Activated T-cell treated with anti-CD3 and anti-CD28 coated beads for 1 hour (primary cell): ENCODE data around the gene TNS3.

Experiments
- DNase-seq: peaks from one replicate; pipeline ENCODE4 v3.0.0-alpha.2; 2020; ENCODE audit warnings: low read depth

Gene TNS3

DNA sequence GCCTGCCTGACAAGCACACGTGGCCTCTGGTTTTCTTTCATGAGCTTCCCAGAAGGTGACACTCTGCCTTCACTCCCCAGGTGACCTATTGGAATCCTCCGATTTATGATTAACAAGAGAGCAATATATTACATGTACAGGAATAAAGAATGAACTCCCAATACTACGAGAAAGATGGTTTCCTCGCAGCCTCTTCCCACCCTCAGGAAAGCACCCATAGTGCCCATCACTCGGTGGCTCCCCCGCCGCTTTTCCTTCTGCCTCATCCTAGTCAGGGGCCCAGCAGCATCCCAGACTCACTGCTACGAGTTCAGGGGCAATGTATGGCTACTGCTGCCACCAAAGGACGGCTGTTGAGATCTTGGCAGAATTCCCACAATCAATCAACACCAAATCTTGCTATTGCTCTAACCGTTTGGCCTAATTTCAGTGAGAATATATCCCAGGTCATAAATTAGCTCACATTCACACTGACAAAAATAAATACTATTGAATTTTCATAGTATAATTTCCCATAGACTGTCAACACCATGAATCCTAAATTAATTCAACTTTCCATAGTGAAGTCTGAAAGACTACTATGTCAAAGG is 196.3 kb downstream of the TNS3 start:
- DNase-seq: no peak

GRCh38 chr7:47384755-47385535 is 197.0 kb downstream of the TNS3 start:
- DNase-seq: no peak

DNA sequence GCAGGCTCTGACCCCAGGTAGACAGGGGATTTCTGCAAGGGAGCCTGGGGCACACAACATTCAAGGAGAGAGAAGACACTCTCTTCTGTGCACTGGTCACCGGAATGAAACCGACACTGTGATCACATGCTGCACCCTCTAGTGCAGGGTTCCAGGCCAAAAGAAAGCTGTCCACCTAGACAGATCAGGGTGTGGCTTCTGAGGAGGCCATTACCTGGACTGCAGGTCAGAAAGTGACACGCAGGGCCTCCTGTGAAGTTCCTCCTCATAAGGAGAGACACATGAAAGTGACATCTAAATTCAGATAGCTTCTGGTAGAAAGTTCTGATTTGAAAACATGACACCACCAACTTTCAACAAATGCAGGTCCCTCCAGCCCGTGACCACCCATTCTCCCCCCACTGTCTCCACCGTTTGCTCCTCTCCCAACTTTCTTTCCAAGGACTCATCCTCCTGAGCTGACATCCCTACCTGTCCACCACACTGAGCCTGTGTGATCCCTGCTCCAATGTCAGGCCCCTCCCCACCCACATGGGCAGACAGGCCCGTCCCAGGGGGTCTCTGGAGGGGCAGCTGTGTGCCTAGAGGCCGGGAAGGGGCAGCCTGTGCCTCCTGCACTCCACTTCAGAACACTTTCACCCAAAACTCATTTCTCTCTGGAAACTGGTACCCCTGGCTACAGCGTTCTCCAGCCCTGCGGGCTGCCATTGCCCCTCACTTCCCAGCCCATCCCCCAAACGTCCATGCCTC is 198.0 kb downstream of the TNS3 start:
- DNase-seq: no peak

DNA sequence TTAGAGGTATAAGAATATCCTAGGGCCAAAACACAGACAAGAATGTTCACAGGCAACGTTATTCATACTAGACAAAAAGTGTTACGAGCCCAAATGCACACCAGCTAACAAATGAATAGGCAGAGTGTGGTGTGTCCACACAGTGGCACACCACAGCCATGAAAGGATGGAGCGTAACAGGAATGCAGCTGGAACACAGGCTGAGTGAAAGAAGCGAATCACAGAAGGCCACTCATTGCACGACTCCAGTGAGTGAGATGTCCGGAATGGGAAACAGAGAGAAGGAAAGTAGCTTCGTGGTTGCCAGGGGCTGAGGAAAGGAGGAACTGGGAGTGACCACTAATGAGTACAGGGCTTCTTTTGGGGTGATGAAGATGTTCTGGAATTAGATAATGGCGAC is 198.8 kb downstream of the TNS3 start:
- no peak for DNase-seq

DNA sequence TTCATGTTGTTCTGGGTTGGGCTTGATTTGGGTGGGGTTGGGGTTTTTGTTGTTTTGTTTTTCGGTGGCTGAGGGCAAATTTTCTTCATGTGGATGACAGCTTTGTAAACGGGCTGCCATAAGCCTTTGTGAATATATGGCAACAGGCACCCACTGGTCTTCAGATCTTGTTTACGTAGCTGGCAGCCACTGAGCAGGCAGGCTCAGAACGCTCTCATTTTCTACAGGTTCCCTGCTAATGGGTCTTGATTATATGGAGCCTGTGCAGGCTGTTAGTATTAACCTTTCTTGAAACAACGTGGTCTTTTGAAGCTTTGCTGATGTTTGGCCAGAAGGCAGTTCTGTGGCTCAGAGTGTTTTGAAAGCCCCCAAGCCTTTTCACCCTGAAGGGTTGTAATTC is 199.7 kb downstream of the TNS3 start:
- DNase-seq: no peak

GRCh38 chr7:47381134-47381495 is 200.8 kb downstream of the TNS3 start:
- DNase-seq: no peak

DNA sequence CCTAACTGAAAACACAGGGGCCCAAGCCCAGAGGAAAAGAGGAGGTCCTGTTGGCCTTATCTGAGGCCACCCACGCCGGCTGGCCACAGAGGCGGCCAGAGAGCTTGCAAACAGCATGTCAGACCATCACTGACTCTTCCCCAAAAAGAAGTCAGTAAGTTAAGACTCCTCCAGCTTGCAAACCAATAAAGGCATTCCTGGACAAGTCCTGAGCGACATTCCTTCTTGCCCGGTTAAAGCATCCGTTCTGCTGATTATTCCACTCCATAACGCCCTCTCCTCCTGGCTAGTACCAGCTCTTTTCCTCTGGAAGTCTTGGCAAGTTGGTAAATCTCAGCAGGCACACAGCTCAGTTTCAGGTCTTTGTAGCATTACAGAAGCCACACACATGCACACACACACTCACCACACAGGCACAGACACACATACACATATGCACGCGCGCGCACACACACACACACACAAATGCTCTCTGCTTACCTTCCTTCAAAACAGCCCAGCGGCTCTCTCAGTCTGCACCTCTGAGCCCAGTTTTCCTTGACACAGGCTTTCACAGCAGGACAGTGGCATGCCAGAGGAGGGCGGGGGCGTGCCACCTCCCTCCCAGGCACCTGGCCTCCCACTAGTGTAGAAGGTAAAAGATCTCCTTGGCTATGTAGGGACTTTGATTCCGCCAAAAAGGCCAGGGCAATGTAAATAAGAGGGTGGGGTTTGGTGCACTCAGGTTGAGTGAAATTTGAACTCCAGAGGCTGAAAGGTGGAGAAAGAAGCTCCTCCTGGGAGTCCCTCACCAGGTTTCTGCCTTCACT is 201.4 kb downstream of the TNS3 start:
- no peak for DNase-seq

- no peak for DNase-seq
These were observed 202.1 kb downstream of the TNS3 start for GRCh38 chr7:47379629-47380324.

DNA sequence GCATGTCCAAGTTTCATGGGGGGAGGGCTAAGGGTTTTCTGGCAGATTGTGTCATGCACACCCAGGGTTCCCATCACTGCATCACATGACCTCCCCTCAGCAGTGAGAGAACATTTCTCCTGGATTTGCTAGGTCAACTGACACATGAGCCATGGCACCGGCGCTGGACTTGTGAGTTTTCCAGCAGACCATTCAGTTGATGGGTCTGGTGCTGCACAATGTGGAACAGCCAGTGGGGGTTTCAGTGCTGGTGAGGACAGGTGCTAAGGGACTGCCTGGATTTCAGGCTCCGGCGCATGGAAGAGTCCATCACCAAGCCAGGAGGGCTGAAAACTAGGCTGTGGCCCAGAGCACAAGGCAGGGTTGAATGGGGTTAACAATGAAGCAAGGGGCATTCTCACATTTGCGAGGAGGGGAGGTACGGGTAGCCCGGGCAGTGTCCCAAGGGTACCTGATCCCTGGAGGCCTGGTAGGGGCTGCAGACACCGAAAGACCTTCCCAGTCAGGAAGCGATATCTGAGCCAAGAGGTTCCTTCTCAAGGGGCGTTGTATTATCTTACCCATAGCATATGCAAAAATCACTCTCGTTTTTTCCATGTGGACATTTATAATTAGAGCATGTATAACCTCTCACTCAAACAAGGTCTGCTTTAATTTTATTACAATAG is 203.0 kb downstream of the TNS3 start:
- no peak for DNase-seq

DNA sequence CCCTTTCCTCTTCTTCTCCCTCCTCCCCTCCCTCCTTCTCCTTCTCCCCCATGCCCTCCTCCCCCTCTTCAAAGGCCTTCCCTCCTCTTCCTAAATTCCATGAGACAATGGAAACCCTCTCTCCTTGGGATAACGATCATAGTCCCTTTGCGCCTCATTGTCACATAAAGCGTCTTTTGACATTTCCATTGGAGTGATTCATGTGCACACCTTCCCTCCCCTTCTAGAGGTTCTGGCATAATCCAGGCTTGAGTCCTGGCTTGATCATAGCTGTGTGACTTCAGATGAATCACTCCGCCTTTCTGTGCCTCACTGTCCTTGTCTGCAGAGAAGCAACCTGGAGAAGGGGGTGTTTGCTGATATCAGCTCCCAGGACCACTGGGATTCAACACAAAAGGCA is 204.2 kb downstream of the TNS3 start:
- no peak for DNase-seq

DNA sequence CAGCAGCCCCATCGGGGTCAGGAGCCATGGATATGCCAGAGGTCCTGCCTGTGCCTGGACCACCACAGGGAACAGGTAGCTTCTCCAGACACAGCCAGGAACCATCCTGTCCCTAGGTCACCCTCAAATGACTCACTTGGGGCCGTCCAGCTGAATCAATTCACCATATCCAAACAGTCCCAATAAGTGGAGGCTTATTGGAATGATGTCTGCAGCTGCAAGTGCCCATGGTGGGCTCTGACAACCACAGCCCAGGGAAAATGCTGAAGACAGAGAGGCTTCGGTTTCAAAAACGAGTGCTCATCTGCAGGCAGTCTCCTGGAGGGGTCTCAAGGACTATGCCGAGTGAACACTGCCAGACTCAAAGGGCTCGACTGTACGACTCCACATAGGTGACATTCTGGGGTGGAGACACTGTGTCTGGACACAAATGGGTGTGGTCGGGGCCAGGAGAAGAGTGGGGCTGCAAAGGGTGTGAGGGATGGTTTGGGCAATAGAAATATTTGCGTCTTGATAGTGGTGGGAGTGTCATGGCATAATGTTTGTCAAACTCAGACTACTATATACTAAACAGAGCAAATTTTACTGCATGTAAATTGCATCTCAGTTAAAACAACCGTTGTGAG is 204.8 kb downstream of the TNS3 start:
- DNase-seq: no peak

GRCh38 chr7:47375121-47375938 is 206.6 kb downstream of the TNS3 start:
- no peak for DNase-seq

DNA sequence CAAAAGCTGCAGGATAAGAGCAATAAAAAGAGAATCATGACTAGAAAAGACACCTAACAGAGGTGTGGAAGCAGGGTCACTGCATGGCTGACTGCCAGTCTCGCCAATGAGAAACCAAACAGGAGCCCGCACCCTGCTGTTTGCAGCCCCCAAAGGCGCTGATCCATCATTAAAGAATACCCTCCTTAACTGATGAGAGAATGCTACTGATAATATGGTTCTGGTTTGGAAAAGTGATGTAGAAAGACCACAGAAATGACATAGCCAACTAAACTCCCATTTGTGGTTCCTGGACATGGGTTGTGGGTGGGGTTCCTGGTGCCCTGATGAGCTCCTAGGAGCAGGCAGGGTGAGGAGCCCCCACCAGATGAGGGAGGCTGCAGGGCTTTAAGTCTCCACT is 207.4 kb downstream of the TNS3 start:
- no peak for DNase-seq

- no peak for DNase-seq
These were observed 207.9 kb downstream of the TNS3 start for GRCh38 chr7:47373871-47374451.

DNA sequence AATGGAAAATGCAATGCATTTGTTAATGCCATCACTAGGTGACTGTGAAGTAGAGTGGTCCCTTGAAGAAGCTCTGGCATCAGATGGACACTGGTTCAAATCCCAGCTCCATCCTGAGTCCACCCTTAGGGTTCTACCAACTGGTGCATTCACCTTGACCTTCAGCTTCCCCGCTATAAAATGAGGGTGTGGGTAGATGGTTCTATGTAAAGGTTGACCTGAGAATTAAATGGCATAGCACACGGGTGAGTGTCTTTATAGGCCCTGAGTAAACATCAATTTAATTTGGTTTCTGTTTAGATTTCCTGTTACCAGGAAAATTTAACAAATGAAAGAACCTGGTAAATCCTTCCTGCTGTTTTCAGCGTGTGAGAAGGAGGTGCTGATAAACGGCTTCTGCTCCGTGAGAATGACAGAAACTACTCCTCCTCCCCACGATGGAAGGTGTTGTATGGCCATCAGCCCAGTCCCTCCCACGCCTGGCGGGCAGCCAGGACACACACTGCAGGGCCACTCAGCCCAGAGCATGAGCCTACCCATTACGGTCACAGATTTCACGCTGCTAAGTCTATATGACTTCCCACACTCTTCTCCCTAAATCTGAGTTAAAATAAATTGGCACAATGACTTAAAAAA is 210.1 kb downstream of the TNS3 start:
- no peak for DNase-seq

GRCh38 chr7:47371317-47371716 is 210.6 kb downstream of the TNS3 start:
- DNase-seq: no peak

DNA sequence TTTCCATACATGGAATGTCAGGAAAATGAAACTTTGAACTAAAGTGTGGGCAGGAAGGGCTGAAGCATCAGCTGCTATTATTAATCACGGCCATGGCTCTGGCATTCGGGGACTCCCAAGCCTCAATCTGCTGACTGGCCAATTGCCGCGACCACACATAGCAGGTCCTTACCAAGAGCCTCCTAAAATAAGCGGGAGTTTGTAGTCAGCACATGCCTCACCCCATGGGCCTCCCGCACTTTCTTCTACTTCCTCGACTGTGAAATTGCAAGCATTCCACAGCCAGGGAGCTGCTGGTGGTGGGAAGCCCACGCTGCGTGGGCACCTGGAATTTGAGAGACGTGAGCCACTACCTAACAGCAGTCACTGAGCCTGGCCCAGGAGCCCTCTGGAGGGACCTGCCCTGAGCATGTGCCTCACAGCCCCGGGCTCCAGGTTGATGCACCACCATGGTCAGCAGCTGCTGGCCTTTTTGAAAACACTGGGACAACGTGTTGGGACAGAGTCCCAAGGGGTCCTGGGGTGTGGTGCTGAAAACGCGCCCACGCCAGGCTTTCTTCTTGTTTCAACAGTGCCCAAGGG is 211.4 kb downstream of the TNS3 start:
- no peak for DNase-seq

- DNase-seq: no peak
These were observed 212.2 kb downstream of the TNS3 start for GRCh38 chr7:47369736-47370135.
